ENCODE results near the gene TCEA3. TPM values are rescaled to one million over a fixed set of nuclear protein-coding genes. Genes with fewer than 3 reads are reported as not detected.

TCEA3 gene
- total RNA-seq, 2 experiments from 2014 or later: 5.5 to 6.8 TPM

- Mint-ChIP-seq H3K9me3 (ENCODE audit: low read depth) (peaks cover 40% of the 10 kb centered on the region), H3K4me3 (no peak overlapping the region), H3K4me1 (peaks cover 12% of the 10 kb centered on the region), H3K36me3 (ENCODE audit: low read depth) (peaks cover 82% of the 10 kb centered on the region), H3K27me3 (no peaks in the 10 kb centered on the region), H3K27ac (no peak overlapping the region)
- intact Hi-C loops (cut with DNase I, micrococcal nuclease): no loop called here
- CTCF ChIA-PET: interaction anchor here (0.9 kb wide), 1 partner anchor 9 kb away, joined by 4 read pairs; no protein-coding TSS in a partner anchor
- peak; percentile 17 for DNase-seq
- ATAC-seq: no peak
- POLR2A ChIA-PET: interaction anchor here (1.9 kb wide), 1 partner anchor 18 kb away, joined by 11 read pairs; the partner anchor contains the start of gene HNRNPR
Observed at GRCh38 chr1:23362218-23362713, 62.3 kb downstream of the TCEA3 start.

- POLR2A ChIA-PET: interaction anchor here (3.1 kb wide), 1 partner anchor 14 kb away, joined by 14 read pairs; the partner anchor contains the start of gene HNRNPR
Observed at GRCh38 chr1:23358310-23358875, 66.2 kb downstream of the TCEA3 start.

GRCh38 chr1:23357138-23357908 lies 67.2 kb downstream of the TCEA3 start:
- ATAC-seq (no peak), DNase-seq (no peak)
- H3K27me3 Mint-ChIP-seq: no peaks in the 10 kb centered on the region
- peaks cover 40% of the 10 kb centered on the region for H3K36me3 Mint-ChIP-seq (ENCODE audit: low read depth)
- ChIA-PET POLR2A (interaction anchor here (0.6 to 3.1 kb wide), 2 partner anchors 10 to 13 kb away, joined by 6 to 14 read pairs; partner anchors contain the start of gene HNRNPR), CTCF (interaction anchor here (0.6 kb wide), 1 partner anchor 9 kb away, joined by 3 read pairs; no protein-coding TSS in a partner anchor)
- no peak overlapping the region for H3K27ac Mint-ChIP-seq
- intact Hi-C loops (cut with DNase I, micrococcal nuclease): no loop called here
- no peak overlapping the region for H3K4me3 Mint-ChIP-seq
- peaks cover 4% of the 10 kb centered on the region for H3K4me1 Mint-ChIP-seq
- peaks cover 28% of the 10 kb centered on the region for H3K9me3 Mint-ChIP-seq (ENCODE audit: low read depth)

More at GRCh38 chr1:23358310-23358875, 66.2 kb downstream of the TCEA3 start:
- intact Hi-C loops (cut with DNase I, micrococcal nuclease): no loop called here
- ATAC-seq (no peak), DNase-seq (no peak)
- Mint-ChIP-seq H3K27ac (no peak overlapping the region), H3K4me1 (peaks cover 4% of the 10 kb centered on the region), H3K4me3 (no peak overlapping the region), H3K27me3 (no peaks in the 10 kb centered on the region), H3K9me3 (ENCODE audit: low read depth) (peaks cover 35% of the 10 kb centered on the region), H3K36me3 (ENCODE audit: low read depth) (peaks cover 51% of the 10 kb centered on the region)
- CTCF ChIA-PET: no interaction called here

- ChIA-PET POLR2A (interaction anchor here (3.1 kb wide), 1 partner anchor 12 kb away, joined by 14 read pairs; the partner anchor contains the start of gene HNRNPR), CTCF (interaction anchor here (0.6 kb wide), 3 partner anchors 9 to 23 kb away, joined by 3 to 5 read pairs (median 3); partner anchors contain the start of gene HNRNPR)
- intact Hi-C loops (cut with DNase I, micrococcal nuclease): no loop called here
- H3K4me3 Mint-ChIP-seq: no peak overlapping the region
- peaks cover 20% of the 10 kb centered on the region for H3K9me3 Mint-ChIP-seq (ENCODE audit: low read depth)
- DNase-seq: no peak
- no peak for ATAC-seq
- peaks cover 4% of the 10 kb centered on the region for H3K4me1 Mint-ChIP-seq
- peaks cover 33% of the 10 kb centered on the region for H3K36me3 Mint-ChIP-seq (ENCODE audit: low read depth)
- no peaks in the 10 kb centered on the region for H3K27me3 Mint-ChIP-seq
- H3K27ac Mint-ChIP-seq: no peak overlapping the region
Observed at GRCh38 chr1:23356471-23357137, 67.9 kb downstream of the TCEA3 start.

GRCh38 chr1:23354245-23354644 lies 70.3 kb downstream of the TCEA3 start:
- intact Hi-C loops (cut with DNase I, micrococcal nuclease): no loop called here
- no peak overlapping the region for H3K4me3 Mint-ChIP-seq
- no peak overlapping the region for H3K27ac Mint-ChIP-seq
- CTCF ChIA-PET: interaction anchor here (1.2 to 1.9 kb wide), 3 partner anchors 10 to 14 kb away, joined by 3 to 7 read pairs (median 3); no protein-coding TSS in a partner anchor
- DNase-seq (peak; percentile 29), ATAC-seq (peak; percentile 66)
- peaks cover 4% of the 10 kb centered on the region for H3K4me1 Mint-ChIP-seq
- peaks cover 10% of the 10 kb centered on the region for H3K36me3 Mint-ChIP-seq (ENCODE audit: low read depth)
- POLR2A ChIA-PET: no interaction called here
- H3K27me3 Mint-ChIP-seq: no peaks in the 10 kb centered on the region
- peaks cover 6% of the 10 kb centered on the region for H3K9me3 Mint-ChIP-seq (ENCODE audit: low read depth)

- peaks cover 4% of the 10 kb centered on the region for H3K4me1 Mint-ChIP-seq
- peaks cover 1% of the 10 kb centered on the region for H3K9me3 Mint-ChIP-seq (ENCODE audit: low read depth)
- no peak for ATAC-seq
- H3K36me3 Mint-ChIP-seq (ENCODE audit: low read depth): no peaks in the 10 kb centered on the region
- no peak for DNase-seq
- no peak overlapping the region for H3K27ac Mint-ChIP-seq
- H3K4me3 Mint-ChIP-seq: no peak overlapping the region
- no peaks in the 10 kb centered on the region for H3K27me3 Mint-ChIP-seq
- CTCF ChIA-PET: interaction anchor here (1.2 kb wide), 1 partner anchor 10 kb away, joined by 4 read pairs; no protein-coding TSS in a partner anchor
- intact Hi-C loops (cut with DNase I, micrococcal nuclease): no loop called here
- POLR2A ChIA-PET: interaction anchor here (0.8 kb wide), 1 partner anchor 9 kb away, joined by 4 read pairs; no protein-coding TSS in a partner anchor
Observed at GRCh38 chr1:23352096-23352695, 72.4 kb downstream of the TCEA3 start.

- POLR2A ChIA-PET: interaction anchor here (0.6 kb wide), 1 partner anchor 784 kb away, joined by 3 read pairs; no protein-coding TSS in a partner anchor
- H3K36me3 Mint-ChIP-seq (ENCODE audit: low read depth): peaks cover 21% of the 10 kb centered on the region
- H3K27ac Mint-ChIP-seq: no peak overlapping the region
- peaks cover 19% of the 10 kb centered on the region for H3K4me1 Mint-ChIP-seq
- intact Hi-C loops (cut with DNase I, micrococcal nuclease): loop anchor here in 1 of 2 experiments (10.0 kb wide), 2 partner anchors 1291 to 1299 kb away; partner anchors contain the start of genes CDC42 and SRRM1
- no peaks in the 10 kb centered on the region for H3K9me3 Mint-ChIP-seq (ENCODE audit: low read depth)
- no peaks in the 10 kb centered on the region for H3K27me3 Mint-ChIP-seq
- ATAC-seq: no peak
- no peak for DNase-seq
- CTCF ChIA-PET: no interaction called here
- no peak overlapping the region for H3K4me3 Mint-ChIP-seq
Observed at GRCh38 chr1:23345920-23346319, 78.6 kb downstream of the TCEA3 start.

GRCh38 chr1:23344987-23345472 lies 79.5 kb downstream of the TCEA3 start:
- Mint-ChIP-seq H3K9me3 (ENCODE audit: low read depth) (no peaks in the 10 kb centered on the region), H3K27ac (peak overlapping the region; percentile 95), H3K27me3 (no peaks in the 10 kb centered on the region), H3K4me1 (peaks cover 28% of the 10 kb centered on the region), H3K36me3 (ENCODE audit: low read depth) (peaks cover 25% of the 10 kb centered on the region), H3K4me3 (peak overlapping the region; percentile 85)
- CTCF ChIA-PET: interaction anchor here (0.6 to 1.7 kb wide), 6 partner anchors 9 to 190 kb away, joined by 3 to 10 read pairs (median 4); no protein-coding TSS in a partner anchor
- intact Hi-C loops (cut with DNase I, micrococcal nuclease): loop anchor here (1.0 to 10.0 kb wide), 11 partner anchors 23 to 1320 kb away; partner anchors contain the start of genes ASAP3 (in 1 of the 2), CDC42 (in 1 of the 2), E2F2 (in 1 of the 2) and GALE (in 1 of the 2)
- ATAC-seq (peak; percentile 2), DNase-seq (no peak)
- POLR2A ChIA-PET: interaction anchor here (0.6 to 1.7 kb wide), 6 partner anchors 12 to 347 kb away, joined by 3 to 47 read pairs (median 12); partner anchors contain the start of genes RPL11 and ZNF436

- intact Hi-C loops (cut with DNase I, micrococcal nuclease): loop anchor here (1.0 to 10.0 kb wide), 11 partner anchors 24 to 1319 kb away; partner anchors contain the start of genes ASAP3 (in 1 of the 2), CDC42 (in 1 of the 2), E2F2 (in 1 of the 2) and GALE (in 1 of the 2)
- H3K4me1 Mint-ChIP-seq: peaks cover 35% of the 10 kb centered on the region
- no peaks in the 10 kb centered on the region for H3K27me3 Mint-ChIP-seq
- ATAC-seq (peak; percentile 97), DNase-seq (peak; percentile 100)
- peak within 1 kb of the TSS; percentile 85 for H3K4me3 Mint-ChIP-seq
- H3K27ac Mint-ChIP-seq: peak within 1 kb of the TSS; percentile 96
- H3K9me3 Mint-ChIP-seq (ENCODE audit: low read depth): no peaks in the 10 kb centered on the region
- CTCF ChIA-PET: interaction anchor here (0.6 to 1.7 kb wide), 8 partner anchors 10 to 190 kb away, joined by 3 to 10 read pairs (median 4); no protein-coding TSS in a partner anchor
- POLR2A ChIA-PET: interaction anchor here (0.5 to 1.7 kb wide), 18 partner anchors 11 to 1620 kb away, joined by 3 to 47 read pairs (median 4); partner anchors contain the start of genes RPL11 and ZNF436
- H3K36me3 Mint-ChIP-seq (ENCODE audit: low read depth): peaks cover 30% of the 10 kb centered on the region
Observed at GRCh38 chr1:23344111-23344986, 80.2 kb downstream of the TCEA3 start, which contains the start of gene HNRNPR. HNRNPR (minus strand) TSS chr1:23344284; CDS start chr1:23341008, 3,276 bp downstream.
